Endometrial microvascular endothelial cells (primary cell): Measurements from ENCODE around the gene TTYH3. TPM values are rescaled to one million over a fixed set of nuclear protein-coding genes. Genes with fewer than 3 reads are reported as not detected.
"Not testable (repeated sequence)": the region's sequence is repeated elsewhere in the genome, so short reads cannot be mapped to it uniquely, and the experiment has no call there.

Source experiments
- in situ Hi-C: cut with HindIII; loops from 2 replicates; pipeline ENCODE4 v1.10.0; 2017; ENCODE audit warnings: low sequenced_read_pairs, low pct_unique_long_range_greater_than_20kb; ENCODE audit errors: inconsistent ontology term
- total RNA-seq: library from RNA; depleted of rRNA; stranded (reverse); fragments of >200 nt; gene quantifications from one replicate; pipeline ENCODE4 v1.2.3, GENCODE V29; 2015; ENCODE audit errors: inconsistent ontology term

The TTYH3 gene
- total RNA-seq, 1 donor from 2014 or later, result 98.6 TPM

GRCh38 chr7:2693420-2694121 lies 61.8 kb downstream of the TTYH3 start:
- in situ Hi-C loops, result not testable (repeated sequence)

- in situ Hi-C loops, result not testable (repeated sequence)
These were observed 62.3 kb downstream of the TTYH3 start for GRCh38 chr7:2694122-2694436.

GRCh38 chr7:2698581-2699288 lies 66.9 kb downstream of the TTYH3 start:
- in situ Hi-C loops, result no loop called here

- in situ Hi-C loops, result no loop called here
These were observed 67.5 kb downstream of the TTYH3 start for GRCh38 chr7:2699289-2699620.

- in situ Hi-C loops, result no loop called here
These were observed 68.5 kb downstream of the TTYH3 start for GRCh38 chr7:2700141-2700850.

GRCh38 chr7:2701424-2701823 lies 69.6 kb downstream of the TTYH3 start:
- in situ Hi-C loops, result no loop called here

GRCh38 chr7:2701832-2702593 lies 70.2 kb downstream of the TTYH3 start:
- in situ Hi-C loops, result no loop called here

GRCh38 chr7:2702594-2702957 lies 70.8 kb downstream of the TTYH3 start:
- in situ Hi-C loops, result no loop called here

GRCh38 chr7:2705371-2706096 lies 73.7 kb downstream of the TTYH3 start:
- in situ Hi-C loops, result no loop called here

GRCh38 chr7:2706685-2707126 lies 74.9 kb downstream of the TTYH3 start:
- in situ Hi-C loops, result no loop called here

GRCh38 chr7:2707481-2707880 lies 75.7 kb downstream of the TTYH3 start:
- in situ Hi-C loops, result no loop called here

- in situ Hi-C loops, result no loop called here
These were observed 76.3 kb downstream of the TTYH3 start for GRCh38 chr7:2708041-2708440.

GRCh38 chr7:2708547-2709310 lies 76.9 kb downstream of the TTYH3 start:
- in situ Hi-C loops, result no loop called here

- in situ Hi-C loops, result no loop called here
These were observed 77.9 kb downstream of the TTYH3 start for GRCh38 chr7:2709553-2710285.

- in situ Hi-C loops, result no loop called here
These were observed 78.5 kb downstream of the TTYH3 start for GRCh38 chr7:2710286-2710655.

- in situ Hi-C loops, result no loop called here
These were observed 79.2 kb downstream of the TTYH3 start for GRCh38 chr7:2710901-2711551.
